SK-N-SH treated with all-trans-retinoic acid at 6 μM for 48 hours (cell line): ENCODE data around the gene TUBB4B.

Experiments used
- ATAC-seq: fragments of 200-7000 bp; cut with Tn5 transposase; 3 replicates; pipeline ENCODE4 v1.9.1; 2020; ENCODE audit warnings: mild to moderate bottlenecking, moderate library complexity
- ARNTL ChIP-seq: fragments of 450-650 bp; formaldehyde crosslinking; IDR thresholded peaks from 2 replicates; pipeline ENCODE4 v1.5.0; 2020; ENCODE audit warnings: low read depth, mild to moderate bottlenecking, moderate library complexity, borderline replicate concordance
- BACH2 ChIP-seq: fragments of 250-450 bp; sonication (Bioruptor Pico); IDR thresholded peaks from 2 replicates; pipeline ENCODE4 v1.9.0; 2021; ENCODE audit warnings: mild to moderate bottlenecking, borderline replicate concordance
- CSDC2 ChIP-seq: fragments of 250-450 bp; sonication (Bioruptor Pico); IDR thresholded peaks from 2 replicates; pipeline ENCODE4 v1.5.0; 2020; ENCODE audit warnings: mild to moderate bottlenecking, moderate library complexity
- ESRRG ChIP-seq: fragments of 250-450 bp; sonication (Bioruptor Pico); IDR thresholded peaks from 2 replicates; pipeline ENCODE4 v1.6.1; 2021; ENCODE audit warnings: mild to moderate bottlenecking
- GLIS3 ChIP-seq: fragments of 250-450 bp; sonication (Bioruptor Pico); IDR thresholded peaks from 2 replicates; pipeline ENCODE4 v1.5.0; 2020; ENCODE audit warnings: mild to moderate bottlenecking, moderate library complexity
- ISL1 ChIP-seq: fragments of 250-450 bp; sonication (Bioruptor Pico); IDR thresholded peaks from 2 replicates; pipeline ENCODE4 v2.1.2; 2022; ENCODE audit warnings: mild to moderate bottlenecking, moderate library complexity
- OSR1 ChIP-seq: fragments of 250-450 bp; sonication (Bioruptor Pico); IDR thresholded peaks from 2 replicates; pipeline ENCODE4 v1.8.0; 2022; ENCODE audit warnings: moderate library complexity, mild to moderate bottlenecking, inconsistent platforms
- SNAI2 ChIP-seq: fragments of 250-450 bp; sonication (Bioruptor Pico); IDR thresholded peaks from 2 replicates; pipeline ENCODE4 v1.5.0; 2020; ENCODE audit warnings: mild to moderate bottlenecking, moderate library complexity
- TOX ChIP-seq: fragments of 250-450 bp; sonication (Bioruptor Pico); IDR thresholded peaks from 2 replicates; pipeline ENCODE4 v1.8.0; 2021; ENCODE audit warnings: mild to moderate bottlenecking, moderate library complexity, borderline replicate concordance
- ZFP3 ChIP-seq: fragments of 250-450 bp; sonication (Bioruptor Pico); IDR thresholded peaks from 2 replicates; pipeline ENCODE4 v1.5.0; 2020; ENCODE audit warnings: mild to moderate bottlenecking, moderate library complexity
- ZNF565 ChIP-seq: fragments of 450-650 bp; formaldehyde crosslinking; conservative IDR thresholded peaks from 2 replicates; pipeline ENCODE4 v1.5.0; 2020; ENCODE audit warnings: low read depth, mild to moderate bottlenecking, moderate library complexity
- ZNF70 ChIP-seq: fragments of 450-650 bp; formaldehyde crosslinking; IDR thresholded peaks from 2 replicates; pipeline ENCODE4 v1.5.0; 2020; ENCODE audit warnings: mild to moderate bottlenecking, moderate library complexity
- ZNF8 ChIP-seq: fragments of 450-650 bp; formaldehyde crosslinking; IDR thresholded peaks from 2 replicates; pipeline ENCODE4 v1.5.0; 2020; ENCODE audit warnings: mild to moderate bottlenecking, moderate library complexity
- TF ChIP-seq, protein P1 (sequence below): fragments of 250-450 bp; sonication (Bioruptor Pico); IDR thresholded peaks from 2 replicates; pipeline ENCODE4 v1.8.0; 2020; ENCODE audit warnings: mild to moderate bottlenecking, moderate library complexity, borderline replicate concordance
- TF ChIP-seq, protein P2 (sequence below): fragments of 250-450 bp; sonication (Bioruptor Pico); IDR thresholded peaks from 2 replicates; pipeline ENCODE4 v1.5.0; 2020; ENCODE audit warnings: mild to moderate bottlenecking, moderate library complexity
- TF ChIP-seq, protein P3 (sequence below): fragments of 250-450 bp; sonication (Bioruptor Pico); IDR thresholded peaks from 2 replicates; pipeline ENCODE4 v1.5.1; 2021; ENCODE audit warnings: mild to moderate bottlenecking, moderate library complexity
- TF ChIP-seq, protein P4 (sequence below): fragments of 250-450 bp; sonication (Bioruptor Pico); IDR thresholded peaks from 2 replicates; pipeline ENCODE4 v1.8.0; 2021; ENCODE audit warnings: low read depth, mild to moderate bottlenecking, moderate library complexity, borderline replicate concordance
- TF ChIP-seq, protein P5 (sequence below): fragments of 250-450 bp; sonication (Bioruptor Pico); IDR thresholded peaks from 2 replicates; pipeline ENCODE4 v1.5.1; 2020; ENCODE audit warnings: low read depth, mild to moderate bottlenecking, moderate library complexity

TUBB4B gene

DNA sequence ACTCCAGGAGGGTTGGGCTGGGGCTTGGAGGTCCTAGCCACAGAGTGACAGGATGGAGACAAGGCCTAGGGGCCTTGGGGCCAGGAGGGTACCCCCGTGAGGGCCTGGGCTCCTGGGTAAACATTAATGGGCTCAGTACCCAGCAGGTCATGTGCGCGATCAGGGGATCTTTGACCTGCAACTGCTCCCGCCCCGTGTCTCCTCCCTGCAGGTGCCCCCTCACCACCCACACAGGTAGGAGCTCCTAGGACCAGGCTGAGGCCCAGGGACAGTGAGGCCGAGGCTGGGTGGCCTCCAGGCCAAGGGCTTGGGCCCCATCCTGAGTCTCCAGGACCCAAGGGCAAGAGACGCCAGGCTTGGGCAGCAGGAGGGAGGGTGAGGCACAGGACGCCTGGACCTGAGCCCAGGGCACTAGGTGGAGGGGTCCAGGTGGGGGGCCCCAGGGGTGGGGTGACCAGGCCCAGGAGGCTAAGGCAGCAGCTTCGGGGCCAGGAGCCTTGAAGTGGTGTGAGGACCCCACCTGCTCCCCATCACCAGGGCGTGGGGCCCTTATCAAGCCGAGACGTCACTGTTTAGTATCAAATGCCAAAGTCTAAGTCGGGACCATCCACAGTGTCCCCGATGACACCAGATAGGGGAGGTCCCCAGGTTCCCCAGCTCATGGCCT is 10.2 kb upstream of the TUBB4B start, which contains the start of gene SLC34A3:
Gene SLC34A3 (plus strand): TSS at position 197 of the 667 bp plus-strand sequence. CDS start 802 bp downstream, outside the sequence.
- no peak for ATAC-seq
- no peak for TF ChIP-seq GLIS3
- no peak for TF ChIP-seq SNAI2
- no peak for TF ChIP-seq BACH2 (CRISPR knock-in tag)
- TF ChIP-seq ESRRG (CRISPR knock-in tag), result no peak
- TF ChIP-seq ZNF565, result no peak
- TF ChIP-seq ZNF8 (CRISPR knock-in tag), result no peak
- TF ChIP-seq, protein P1, sequence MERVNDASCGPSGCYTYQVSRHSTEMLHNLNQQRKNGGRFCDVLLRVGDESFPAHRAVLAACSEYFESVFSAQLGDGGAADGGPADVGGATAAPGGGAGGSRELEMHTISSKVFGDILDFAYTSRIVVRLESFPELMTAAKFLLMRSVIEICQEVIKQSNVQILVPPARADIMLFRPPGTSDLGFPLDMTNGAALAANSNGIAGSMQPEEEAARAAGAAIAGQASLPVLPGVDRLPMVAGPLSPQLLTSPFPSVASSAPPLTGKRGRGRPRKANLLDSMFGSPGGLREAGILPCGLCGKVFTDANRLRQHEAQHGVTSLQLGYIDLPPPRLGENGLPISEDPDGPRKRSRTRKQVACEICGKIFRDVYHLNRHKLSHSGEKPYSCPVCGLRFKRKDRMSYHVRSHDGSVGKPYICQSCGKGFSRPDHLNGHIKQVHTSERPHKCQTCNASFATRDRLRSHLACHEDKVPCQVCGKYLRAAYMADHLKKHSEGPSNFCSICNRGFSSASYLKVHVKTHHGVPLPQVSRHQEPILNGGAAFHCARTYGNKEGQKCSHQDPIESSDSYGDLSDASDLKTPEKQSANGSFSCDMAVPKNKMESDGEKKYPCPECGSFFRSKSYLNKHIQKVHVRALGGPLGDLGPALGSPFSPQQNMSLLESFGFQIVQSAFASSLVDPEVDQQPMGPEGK (CRISPR knock-in tag), result no peak
- TF ChIP-seq, protein P2, sequence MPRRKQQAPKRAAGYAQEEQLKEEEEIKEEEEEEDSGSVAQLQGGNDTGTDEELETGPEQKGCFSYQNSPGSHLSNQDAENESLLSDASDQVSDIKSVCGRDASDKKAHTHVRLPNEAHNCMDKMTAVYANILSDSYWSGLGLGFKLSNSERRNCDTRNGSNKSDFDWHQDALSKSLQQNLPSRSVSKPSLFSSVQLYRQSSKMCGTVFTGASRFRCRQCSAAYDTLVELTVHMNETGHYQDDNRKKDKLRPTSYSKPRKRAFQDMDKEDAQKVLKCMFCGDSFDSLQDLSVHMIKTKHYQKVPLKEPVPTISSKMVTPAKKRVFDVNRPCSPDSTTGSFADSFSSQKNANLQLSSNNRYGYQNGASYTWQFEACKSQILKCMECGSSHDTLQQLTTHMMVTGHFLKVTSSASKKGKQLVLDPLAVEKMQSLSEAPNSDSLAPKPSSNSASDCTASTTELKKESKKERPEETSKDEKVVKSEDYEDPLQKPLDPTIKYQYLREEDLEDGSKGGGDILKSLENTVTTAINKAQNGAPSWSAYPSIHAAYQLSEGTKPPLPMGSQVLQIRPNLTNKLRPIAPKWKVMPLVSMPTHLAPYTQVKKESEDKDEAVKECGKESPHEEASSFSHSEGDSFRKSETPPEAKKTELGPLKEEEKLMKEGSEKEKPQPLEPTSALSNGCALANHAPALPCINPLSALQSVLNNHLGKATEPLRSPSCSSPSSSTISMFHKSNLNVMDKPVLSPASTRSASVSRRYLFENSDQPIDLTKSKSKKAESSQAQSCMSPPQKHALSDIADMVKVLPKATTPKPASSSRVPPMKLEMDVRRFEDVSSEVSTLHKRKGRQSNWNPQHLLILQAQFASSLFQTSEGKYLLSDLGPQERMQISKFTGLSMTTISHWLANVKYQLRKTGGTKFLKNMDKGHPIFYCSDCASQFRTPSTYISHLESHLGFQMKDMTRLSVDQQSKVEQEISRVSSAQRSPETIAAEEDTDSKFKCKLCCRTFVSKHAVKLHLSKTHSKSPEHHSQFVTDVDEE (CRISPR knock-in tag), result no peak

DNA sequence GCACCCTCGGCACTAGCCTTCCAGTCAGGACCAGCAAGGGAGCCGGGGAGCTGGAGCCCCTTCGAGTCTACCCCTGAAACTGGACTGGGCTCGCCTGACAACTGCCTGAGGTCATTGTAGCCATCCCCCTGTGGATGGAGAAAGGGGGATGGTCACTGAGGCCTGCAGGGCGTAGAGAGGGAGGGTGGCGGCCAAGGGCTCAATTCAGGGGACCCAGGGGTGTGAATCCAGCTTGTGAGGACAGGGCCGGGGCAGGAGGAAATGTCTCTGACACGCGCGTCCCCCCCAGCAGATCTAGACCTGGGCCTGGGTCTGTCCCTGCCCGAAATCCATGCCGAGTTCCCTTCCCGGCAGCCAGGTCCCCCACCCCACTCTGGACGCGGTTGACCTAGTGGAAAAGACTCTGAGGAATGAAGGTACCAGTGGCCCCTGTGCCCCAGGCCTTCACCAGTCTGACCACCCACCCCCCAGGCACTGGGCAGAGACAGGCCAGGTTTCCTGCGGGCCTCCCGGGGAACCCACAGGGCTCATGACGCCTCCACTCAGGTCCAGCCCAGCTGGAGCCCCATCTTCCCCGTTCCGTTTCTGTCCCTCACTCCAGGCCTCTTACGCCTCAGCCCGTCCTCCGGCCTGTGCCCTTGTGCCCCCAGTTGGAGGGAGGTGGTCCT is 9.6 kb upstream of the TUBB4B start:
- no peak for TF ChIP-seq ARNTL
- no peak for TF ChIP-seq ZFP3 (CRISPR knock-in tag)
- TF ChIP-seq, protein P3, sequence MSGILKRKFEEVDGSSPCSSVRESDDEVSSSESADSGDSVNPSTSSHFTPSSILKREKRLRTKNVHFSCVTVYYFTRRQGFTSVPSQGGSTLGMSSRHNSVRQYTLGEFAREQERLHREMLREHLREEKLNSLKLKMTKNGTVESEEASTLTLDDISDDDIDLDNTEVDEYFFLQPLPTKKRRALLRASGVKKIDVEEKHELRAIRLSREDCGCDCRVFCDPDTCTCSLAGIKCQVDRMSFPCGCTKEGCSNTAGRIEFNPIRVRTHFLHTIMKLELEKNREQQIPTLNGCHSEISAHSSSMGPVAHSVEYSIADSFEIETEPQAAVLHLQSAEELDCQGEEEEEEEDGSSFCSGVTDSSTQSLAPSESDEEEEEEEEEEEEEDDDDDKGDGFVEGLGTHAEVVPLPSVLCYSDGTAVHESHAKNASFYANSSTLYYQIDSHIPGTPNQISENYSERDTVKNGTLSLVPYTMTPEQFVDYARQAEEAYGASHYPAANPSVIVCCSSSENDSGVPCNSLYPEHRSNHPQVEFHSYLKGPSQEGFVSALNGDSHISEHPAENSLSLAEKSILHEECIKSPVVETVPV (CRISPR knock-in tag), result no peak
- TF ChIP-seq SNAI2, result no peak
- TF ChIP-seq ESRRG (CRISPR knock-in tag), result no peak
- TF ChIP-seq, protein P1 (CRISPR knock-in tag), result no peak
- TF ChIP-seq OSR1 (CRISPR knock-in tag), result no peak
- TF ChIP-seq CSDC2 (CRISPR knock-in tag), result no peak
- TF ChIP-seq, protein P4, sequence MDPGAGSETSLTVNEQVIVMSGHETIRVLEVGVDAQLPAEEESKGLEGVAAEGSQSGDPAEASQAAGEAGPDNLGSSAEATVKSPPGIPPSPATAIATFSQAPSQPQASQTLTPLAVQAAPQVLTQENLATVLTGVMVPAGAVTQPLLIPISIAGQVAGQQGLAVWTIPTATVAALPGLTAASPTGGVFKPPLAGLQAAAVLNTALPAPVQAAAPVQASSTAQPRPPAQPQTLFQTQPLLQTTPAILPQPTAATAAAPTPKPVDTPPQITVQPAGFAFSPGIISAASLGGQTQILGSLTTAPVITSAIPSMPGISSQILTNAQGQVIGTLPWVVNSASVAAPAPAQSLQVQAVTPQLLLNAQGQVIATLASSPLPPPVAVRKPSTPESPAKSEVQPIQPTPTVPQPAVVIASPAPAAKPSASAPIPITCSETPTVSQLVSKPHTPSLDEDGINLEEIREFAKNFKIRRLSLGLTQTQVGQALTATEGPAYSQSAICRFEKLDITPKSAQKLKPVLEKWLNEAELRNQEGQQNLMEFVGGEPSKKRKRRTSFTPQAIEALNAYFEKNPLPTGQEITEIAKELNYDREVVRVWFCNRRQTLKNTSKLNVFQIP, result no peak
- TF ChIP-seq ZNF565, result no peak
- TF ChIP-seq, protein P5, sequence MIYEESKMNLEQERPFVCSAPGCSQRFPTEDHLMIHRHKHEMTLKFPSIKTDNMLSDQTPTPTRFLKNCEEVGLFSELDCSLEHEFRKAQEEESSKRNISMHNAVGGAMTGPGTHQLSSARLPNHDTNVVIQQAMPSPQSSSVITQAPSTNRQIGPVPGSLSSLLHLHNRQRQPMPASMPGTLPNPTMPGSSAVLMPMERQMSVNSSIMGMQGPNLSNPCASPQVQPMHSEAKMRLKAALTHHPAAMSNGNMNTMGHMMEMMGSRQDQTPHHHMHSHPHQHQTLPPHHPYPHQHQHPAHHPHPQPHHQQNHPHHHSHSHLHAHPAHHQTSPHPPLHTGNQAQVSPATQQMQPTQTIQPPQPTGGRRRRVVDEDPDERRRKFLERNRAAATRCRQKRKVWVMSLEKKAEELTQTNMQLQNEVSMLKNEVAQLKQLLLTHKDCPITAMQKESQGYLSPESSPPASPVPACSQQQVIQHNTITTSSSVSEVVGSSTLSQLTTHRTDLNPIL (CRISPR knock-in tag), result no peak
- no peak for TF ChIP-seq ISL1
- TF ChIP-seq, protein P2 (CRISPR knock-in tag), result no peak
- TF ChIP-seq TOX (CRISPR knock-in tag), result no peak
- TF ChIP-seq BACH2 (CRISPR knock-in tag), result no peak
- TF ChIP-seq ZNF70, result no peak
- ATAC-seq, result no peak
